SJCRH30 (cell line): Measurements from ENCODE around the gene NLRC5. TPM values are rescaled to one million over a fixed set of nuclear protein-coding genes. Genes with fewer than 3 reads are reported as not detected.
"Not testable (repeated sequence)": the region's sequence is repeated elsewhere in the genome, so short reads cannot be mapped to it uniquely, and the experiment has no call there.

Experiments used
- DNase-seq, 2 experiments: peaks; one replicate each; pipeline ENCODE4 v3.0.0-alpha.2; 2015 to 2020
- H3K27ac ChIP-seq: fragments of 250-450 bp; sonication (Bioruptor Pico); 2 replicates; pipeline ENCODE4 v1.5.1; 2020; ENCODE audit warnings: mild to moderate bottlenecking, moderate library complexity
- H3K27me3 ChIP-seq: fragments of 250-450 bp; sonication (Bioruptor Pico); 2 replicates; pipeline ENCODE4 v1.5.1; 2020; ENCODE audit warnings: mild to moderate bottlenecking, moderate library complexity
- H3K36me3 ChIP-seq: fragments of 250-450 bp; sonication (Bioruptor Pico); 2 replicates; pipeline ENCODE4 v1.5.1; 2020; ENCODE audit warnings: mild to moderate bottlenecking, moderate library complexity
- H3K4me1 ChIP-seq: fragments of 250-450 bp; sonication (Bioruptor Pico); 2 replicates; pipeline ENCODE4 v1.5.1; 2020; ENCODE audit warnings: mild to moderate bottlenecking, moderate library complexity
- H3K4me3 ChIP-seq: fragments of 250-450 bp; sonication (Bioruptor Pico); 2 replicates; pipeline ENCODE4 v1.5.1; 2020; ENCODE audit warnings: mild to moderate bottlenecking, moderate library complexity
- H3K9me3 ChIP-seq: fragments of 250-450 bp; sonication (Bioruptor Pico); replicated peaks from 2 replicates; pipeline ENCODE4 v1.5.1; 2020; ENCODE audit warnings: mild to moderate bottlenecking, moderate library complexity
- total RNA-seq: library from RNA; depleted of rRNA; stranded (reverse); fragments of >200 nt; shearing (Covaris generic); gene quantifications from 2 replicates; pipeline ENCODE4 v1.2.3, GENCODE V29; 2014

Gene NLRC5
- total RNA-seq, 1 experiment from 2014 or later, result 2.9 TPM

DNA sequence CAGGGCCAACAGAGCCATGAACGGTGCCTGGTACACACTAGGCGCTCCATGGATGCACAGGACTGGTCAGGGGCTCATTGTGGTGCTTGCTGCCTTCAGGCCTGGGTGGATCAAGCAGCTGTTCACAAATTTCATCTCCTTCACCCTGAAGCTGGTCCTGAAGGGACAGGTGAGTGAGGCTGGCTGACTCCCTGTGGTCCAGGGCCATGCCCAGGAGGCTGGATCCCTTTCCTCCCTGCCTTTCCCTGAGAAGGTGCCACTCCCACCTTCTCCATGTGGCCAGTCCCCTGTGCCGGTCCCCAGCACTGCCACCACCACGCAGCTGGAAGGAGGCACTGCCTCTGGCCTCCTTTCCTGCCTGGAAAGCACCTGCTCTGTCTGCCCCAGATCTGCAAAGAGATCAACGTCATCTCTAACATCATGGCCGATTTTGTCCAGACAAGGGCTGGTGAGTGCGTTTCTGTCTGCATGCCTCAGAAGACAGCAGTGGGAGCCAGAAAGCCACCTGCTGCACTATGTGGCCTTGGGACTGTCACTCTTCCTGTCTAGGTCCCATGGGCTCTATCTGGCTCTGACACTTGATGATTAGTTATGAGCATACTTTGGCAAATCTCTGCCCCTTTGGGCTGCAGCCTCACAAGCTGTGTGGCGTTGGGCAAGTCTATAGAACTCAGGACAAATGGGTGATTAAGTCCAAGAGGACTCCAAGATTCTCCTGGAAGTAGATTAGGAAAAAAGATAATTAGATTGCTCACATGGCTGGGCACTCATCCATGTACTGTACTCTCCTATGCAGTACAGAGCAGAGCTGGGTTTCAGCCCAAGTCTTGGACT, 18.2 kb upstream of the NLRC5 start:
- H3K4me1 ChIP-seq, result peaks cover 3% of the 10 kb centered on the region; the same call in 1 of the 2 replicates
- H3K4me3 ChIP-seq, result no peak overlapping the region
- no peaks in the 10 kb centered on the region for H3K9me3 ChIP-seq
- peaks cover 10% of the 10 kb centered on the region for H3K27me3 ChIP-seq
- no peaks in the 10 kb centered on the region for H3K36me3 ChIP-seq
- no peak for DNase-seq
- no peak overlapping the region for H3K27ac ChIP-seq

DNA sequence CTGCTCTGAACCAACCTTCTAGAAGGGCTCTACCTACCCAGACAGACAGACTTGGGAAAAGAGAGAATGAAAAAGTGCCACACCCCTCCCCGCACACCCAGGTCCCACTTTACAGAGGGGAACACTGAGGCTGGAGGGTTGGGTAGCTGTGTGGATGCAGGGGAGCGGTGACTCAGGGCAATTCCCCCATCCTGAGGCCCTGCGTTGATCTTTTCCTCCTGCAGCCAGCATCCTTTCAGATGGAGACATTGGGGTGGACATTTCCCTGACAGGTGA, 17.7 kb upstream of the NLRC5 start:
- Histone ChIP-seq H3K27ac (no peak overlapping the region), H3K36me3 (no peaks in the 10 kb centered on the region), H3K4me1 (0 out of 2 replicates have a peak, but pooled peaks cover 3% of the 10 kb centered on the region), H3K9me3 (no peaks in the 10 kb centered on the region), H3K4me3 (no peak overlapping the region), H3K27me3 (peaks cover 10% of the 10 kb centered on the region)
- no peak for DNase-seq

DNA sequence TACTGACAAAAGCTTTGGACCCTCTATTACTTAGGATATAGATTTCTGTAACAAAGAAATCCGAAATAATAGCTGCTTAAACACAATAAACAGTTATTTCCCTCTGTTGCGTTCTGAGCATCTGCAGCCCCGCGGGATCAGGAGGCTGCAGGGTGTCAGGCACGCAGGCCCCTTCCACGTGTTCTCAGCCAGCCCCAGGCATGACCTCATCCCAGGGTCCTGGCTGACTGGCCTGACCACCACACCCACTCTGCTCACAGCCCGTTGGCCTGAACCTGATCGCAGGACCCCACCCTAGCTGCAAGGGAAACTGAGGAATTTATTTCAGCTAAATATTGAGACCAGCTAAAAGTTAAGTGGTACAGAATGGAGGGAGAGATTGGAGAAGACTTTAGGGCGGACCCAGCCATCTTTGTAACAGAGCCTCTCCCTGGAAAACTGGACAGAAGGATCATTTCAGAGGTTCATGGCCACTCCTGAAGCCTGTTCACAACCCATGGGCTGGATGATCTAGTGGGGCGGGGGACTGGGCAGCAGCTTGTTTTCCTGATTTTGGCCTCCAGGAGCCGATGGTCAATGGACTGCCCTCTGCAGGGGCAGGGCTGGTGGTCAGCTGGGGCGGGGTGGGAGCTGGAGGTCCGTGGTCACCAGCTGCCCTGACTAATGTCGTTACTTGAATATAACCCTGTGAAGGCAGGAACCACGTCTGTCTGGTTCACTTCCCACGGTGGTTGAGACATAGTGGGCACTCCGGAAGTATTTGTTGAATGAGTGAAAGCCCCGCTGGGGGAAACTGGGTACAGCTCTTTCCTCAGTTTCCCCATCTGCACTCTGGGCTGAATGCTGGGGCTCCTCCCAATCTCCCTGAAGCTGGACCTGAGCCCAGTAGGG, 16.7 kb upstream of the NLRC5 start:
- Histone ChIP-seq H3K4me1 (0 out of 2 replicates have a peak, but pooled peaks cover 3% of the 10 kb centered on the region), H3K27ac (no peak overlapping the region), H3K4me3 (no peak overlapping the region), H3K36me3 (no peaks in the 10 kb centered on the region), H3K9me3 (no peaks in the 10 kb centered on the region), H3K27me3 (peaks cover 12% of the 10 kb centered on the region)
- DNase-seq, result no peak

DNA sequence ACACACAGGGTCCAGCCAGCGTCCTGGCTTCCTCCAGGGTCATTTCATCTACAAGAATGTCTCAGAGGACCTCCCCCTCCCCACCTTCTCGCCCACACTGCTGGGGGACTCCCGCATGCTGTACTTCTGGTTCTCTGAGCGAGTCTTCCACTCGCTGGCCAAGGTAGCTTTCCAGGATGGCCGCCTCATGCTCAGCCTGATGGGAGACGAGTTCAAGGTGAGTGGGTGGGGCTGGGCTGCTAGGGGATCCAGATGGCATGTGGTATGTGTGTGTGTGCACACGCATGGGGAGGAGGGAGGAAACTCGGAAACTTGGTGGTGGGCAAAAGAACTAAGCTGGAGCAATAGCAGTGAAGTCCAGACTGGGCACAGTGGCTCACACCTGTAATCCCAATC, 16.1 kb upstream of the NLRC5 start:
- H3K36me3 ChIP-seq, result no peaks in the 10 kb centered on the region
- H3K27me3 ChIP-seq, result peaks cover 12% of the 10 kb centered on the region
- no peak for DNase-seq
- H3K4me3 ChIP-seq, result no peak overlapping the region
- H3K4me1 ChIP-seq, result 0 out of 2 replicates have a peak, but pooled peaks cover 3% of the 10 kb centered on the region
- H3K27ac ChIP-seq, result no peak overlapping the region
- H3K9me3 ChIP-seq, result no peaks in the 10 kb centered on the region

DNA sequence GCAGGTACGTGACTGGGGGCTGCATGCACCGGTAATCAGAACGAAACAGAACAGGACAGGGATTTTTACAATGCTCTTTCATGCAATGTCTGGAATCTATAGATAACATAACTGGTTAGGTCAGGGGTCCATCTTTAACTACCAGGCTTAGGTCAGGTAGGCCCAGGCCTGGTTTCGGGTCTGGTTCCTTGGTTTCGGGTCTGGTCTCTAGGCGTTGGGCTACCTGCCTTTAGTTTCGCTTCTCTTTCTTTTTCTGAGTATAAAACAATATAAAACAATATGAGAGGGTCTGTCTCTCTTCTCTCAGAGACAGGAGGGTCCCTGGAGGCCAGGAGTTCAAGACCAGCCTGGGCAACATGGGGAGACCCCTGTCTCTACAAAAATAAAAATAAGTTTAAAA, 15.5 kb upstream of the NLRC5 start:
- H3K4me1 ChIP-seq, result not testable (repeated sequence)

DNA sequence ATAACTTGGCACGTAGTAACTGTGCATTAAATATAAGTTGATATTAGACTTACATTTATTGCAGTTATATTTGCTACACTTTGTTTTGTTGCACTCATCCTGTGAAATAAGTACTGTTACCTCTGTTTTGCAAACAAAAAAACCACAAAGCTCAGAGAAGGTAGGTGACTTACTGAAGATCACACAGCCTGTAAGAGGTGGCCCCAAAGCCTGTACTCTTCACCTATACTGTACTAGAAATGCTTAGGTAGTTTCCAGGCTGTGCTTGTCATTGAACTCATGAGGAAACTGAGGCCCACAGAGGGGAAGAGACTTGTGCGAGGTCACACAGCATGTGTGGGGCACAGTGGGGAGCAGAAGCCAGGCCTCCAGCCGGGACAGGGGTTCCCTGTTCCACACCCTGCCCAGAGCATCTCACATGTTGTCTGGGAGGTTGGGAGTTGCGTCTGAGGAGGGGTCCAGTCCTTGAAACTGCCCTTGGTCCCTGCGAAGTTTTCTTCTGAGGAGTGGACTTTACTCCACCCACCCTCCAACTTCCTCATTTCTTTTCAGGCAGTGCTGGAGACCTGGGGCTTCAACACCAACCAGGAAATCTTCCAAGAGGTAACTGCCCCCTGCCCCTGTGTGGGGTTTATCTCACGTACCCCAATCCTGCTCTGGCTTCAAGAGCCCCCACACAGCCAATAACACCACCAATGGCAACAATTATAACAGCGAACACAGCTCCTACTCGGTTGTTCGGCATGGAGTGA, 14.6 kb upstream of the NLRC5 start:
- no peaks in the 10 kb centered on the region for H3K36me3 ChIP-seq
- no peak overlapping the region for H3K27ac ChIP-seq
- H3K4me3 ChIP-seq, result no peak overlapping the region
- H3K27me3 ChIP-seq, result peaks cover 26% of the 10 kb centered on the region
- H3K9me3 ChIP-seq, result no peaks in the 10 kb centered on the region
- H3K4me1 ChIP-seq, result 0 out of 2 replicates have a peak, but pooled peaks cover 3% of the 10 kb centered on the region
- no peak for DNase-seq

More for the DNA sequence above, 15.5 kb upstream of the NLRC5 start:
- not testable (repeated sequence) for H3K4me3 ChIP-seq, H3K9me3 ChIP-seq, H3K36me3 ChIP-seq, H3K27ac ChIP-seq, DNase-seq
- H3K27me3 ChIP-seq, result peaks cover 17% of the 10 kb centered on the region

DNA sequence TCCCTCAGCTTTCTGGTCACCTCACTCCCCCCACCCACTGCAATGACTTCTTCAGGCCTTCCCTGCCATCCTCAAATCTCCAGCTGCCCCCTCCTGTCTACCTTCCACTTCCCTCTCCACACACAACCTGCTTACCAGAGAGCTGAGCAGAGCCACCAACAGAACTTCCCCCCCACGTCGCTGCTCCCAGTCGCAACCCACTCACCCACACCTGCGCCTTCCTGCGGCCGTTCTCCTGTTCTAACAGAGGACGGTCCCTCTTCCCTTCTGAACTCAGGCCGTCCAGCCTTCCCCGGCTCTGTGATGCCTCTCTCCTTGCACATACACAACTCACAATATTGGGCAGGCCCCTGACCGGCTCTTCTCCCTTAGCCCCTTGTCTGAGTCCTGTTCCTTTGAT, 13.6 kb upstream of the NLRC5 start:
- Histone ChIP-seq H3K36me3 (no peaks in the 10 kb centered on the region), H3K4me1 (0 out of 2 replicates have a peak, but pooled peaks cover 3% of the 10 kb centered on the region), H3K9me3 (no peaks in the 10 kb centered on the region), H3K4me3 (no peak overlapping the region), H3K27ac (no peak overlapping the region), H3K27me3 (peaks cover 35% of the 10 kb centered on the region)
- DNase-seq, result no peak

DNA sequence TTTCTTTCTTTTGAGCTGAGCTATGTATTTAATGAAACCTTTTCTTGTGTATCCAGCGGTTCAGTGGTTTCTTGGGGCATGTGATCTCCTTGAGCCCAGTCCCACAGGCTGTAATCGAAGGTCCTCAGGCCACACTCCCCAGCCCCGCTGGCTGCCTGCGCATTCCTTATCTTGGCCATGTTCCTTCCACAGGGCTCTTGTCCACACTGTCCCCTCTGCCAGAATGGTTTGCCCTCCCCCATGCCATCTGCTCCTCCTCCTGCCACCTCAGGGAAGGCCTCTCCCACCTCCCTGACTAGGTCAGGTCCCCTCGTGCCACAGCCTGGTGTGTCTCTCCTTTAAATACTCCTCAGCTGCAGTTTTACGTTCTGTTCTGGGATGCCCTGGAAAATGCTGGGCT, 12.1 kb upstream of the NLRC5 start:
- Histone ChIP-seq H3K27me3 (peaks cover 39% of the 10 kb centered on the region), H3K4me3 (no peak overlapping the region), H3K36me3 (no peaks in the 10 kb centered on the region), H3K27ac (no peak overlapping the region), H3K4me1 (0 out of 2 replicates have a peak, but pooled peaks cover 3% of the 10 kb centered on the region), H3K9me3 (no peaks in the 10 kb centered on the region)
- no peak for DNase-seq

DNA sequence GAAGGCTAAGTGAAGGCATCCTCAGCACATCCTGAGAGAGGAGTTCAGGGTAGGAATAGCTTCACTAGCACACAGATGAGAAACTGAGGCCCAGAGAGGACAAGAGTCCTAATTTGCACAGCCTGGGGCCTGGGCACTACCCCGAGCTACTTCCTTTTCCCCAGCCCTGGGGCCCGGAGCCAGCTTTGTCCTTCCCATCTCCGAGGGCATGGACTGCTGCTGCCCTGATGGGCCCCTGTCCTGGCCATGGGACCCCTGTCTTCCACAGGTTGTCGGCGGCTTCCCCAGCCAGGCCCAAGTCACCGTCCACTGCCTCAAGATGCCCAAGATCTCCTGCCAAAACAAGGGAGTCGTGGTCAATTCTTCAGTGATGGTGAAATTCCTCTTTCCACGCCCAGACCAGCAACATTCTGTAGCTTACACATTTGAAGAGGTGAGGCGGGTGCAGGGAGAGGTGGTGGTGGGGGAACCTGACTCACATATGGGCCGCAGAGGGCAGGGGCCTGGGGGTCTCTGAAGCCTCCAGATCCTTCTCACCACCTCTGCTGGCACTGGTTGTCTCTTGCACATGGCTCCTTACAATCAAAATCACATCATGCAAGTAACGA, 11.4 kb upstream of the NLRC5 start:
- Histone ChIP-seq H3K36me3 (no peaks in the 10 kb centered on the region), H3K4me1 (no peaks in the 10 kb centered on the region), H3K27me3 (peaks cover 46% of the 10 kb centered on the region), H3K9me3 (no peaks in the 10 kb centered on the region), H3K27ac (no peak overlapping the region), H3K4me3 (no peak overlapping the region)
- DNase-seq, result no peak

DNA sequence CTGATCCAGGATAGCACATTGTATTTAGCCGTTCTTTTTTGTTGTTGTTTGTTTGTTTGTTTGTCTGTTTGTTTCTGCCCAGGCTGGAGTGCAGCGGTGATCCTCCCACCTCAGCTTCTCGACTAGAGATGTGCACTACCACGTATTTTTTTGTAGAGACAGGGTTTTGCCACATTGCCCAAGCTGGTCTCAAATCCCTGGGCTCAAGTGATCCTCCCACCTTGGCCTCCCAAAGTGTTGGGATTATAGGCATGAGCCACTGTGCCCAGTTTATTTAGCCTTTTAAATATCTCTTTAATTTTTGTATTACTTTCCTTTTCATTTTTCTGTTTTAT, 9.2 kb upstream of the NLRC5 start:
- Histone ChIP-seq H3K4me1 (0 out of 2 replicates have a peak, but pooled peaks cover under 1% of the 10 kb centered on the region), H3K27me3 (peaks cover 43% of the 10 kb centered on the region), H3K9me3 (no peaks in the 10 kb centered on the region), H3K4me3 (no peak overlapping the region), H3K27ac (no peak overlapping the region), H3K36me3 (no peaks in the 10 kb centered on the region)
- no peak for DNase-seq

DNA sequence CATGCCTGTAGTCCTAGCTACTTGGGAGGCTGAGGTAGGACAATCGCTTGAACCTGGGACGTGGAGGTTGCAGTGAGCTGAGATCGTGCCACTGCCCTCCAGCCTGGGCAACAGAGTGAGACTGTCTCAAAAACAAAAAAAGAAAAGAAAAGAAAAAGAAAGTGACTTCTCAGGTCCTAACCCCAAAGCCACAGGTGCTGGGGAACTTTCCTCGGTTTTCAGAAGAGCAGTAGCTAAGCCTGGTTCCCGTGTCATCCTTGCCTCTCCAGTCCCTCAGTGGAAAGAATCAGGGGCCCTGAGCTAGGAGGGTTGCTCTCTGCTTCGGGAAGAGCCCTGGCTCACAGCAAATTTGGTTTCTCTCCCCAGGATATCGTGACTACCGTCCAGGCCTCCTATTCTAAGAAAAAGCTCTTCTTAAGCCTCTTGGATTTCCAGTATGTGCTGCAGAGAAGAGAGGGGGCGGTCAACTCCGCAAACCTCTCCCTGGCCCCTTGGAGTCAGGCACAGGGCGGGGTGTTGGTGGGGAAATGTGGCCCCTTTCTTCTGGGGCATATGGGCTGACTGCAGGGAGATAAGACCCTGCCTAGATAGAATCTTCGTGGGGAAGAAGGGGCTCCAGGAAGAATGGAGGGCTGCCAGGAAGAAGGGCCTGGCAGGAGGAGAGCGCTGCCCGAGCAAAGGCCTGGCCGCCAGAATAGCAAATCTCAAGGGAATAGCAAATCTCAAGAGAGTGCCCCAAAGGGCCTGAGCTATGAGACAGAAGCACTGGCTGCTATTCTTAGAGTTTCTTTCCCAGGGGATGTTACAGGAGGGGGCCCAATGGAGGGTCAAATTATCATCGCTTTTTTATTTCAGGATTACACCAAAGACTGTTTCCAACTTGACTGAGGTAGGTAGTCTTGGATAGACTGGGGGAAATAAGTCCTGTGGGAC, 8.3 kb upstream of the NLRC5 start:
- no peaks in the 10 kb centered on the region for H3K36me3 ChIP-seq
- peaks cover 37% of the 10 kb centered on the region for H3K27me3 ChIP-seq
- no peaks in the 10 kb centered on the region for H3K9me3 ChIP-seq
- H3K4me3 ChIP-seq, result no peak overlapping the region
- no peak overlapping the region for H3K27ac ChIP-seq
- no peak for DNase-seq
- H3K4me1 ChIP-seq, result 0 out of 2 replicates have a peak, but pooled peaks cover 3% of the 10 kb centered on the region

DNA sequence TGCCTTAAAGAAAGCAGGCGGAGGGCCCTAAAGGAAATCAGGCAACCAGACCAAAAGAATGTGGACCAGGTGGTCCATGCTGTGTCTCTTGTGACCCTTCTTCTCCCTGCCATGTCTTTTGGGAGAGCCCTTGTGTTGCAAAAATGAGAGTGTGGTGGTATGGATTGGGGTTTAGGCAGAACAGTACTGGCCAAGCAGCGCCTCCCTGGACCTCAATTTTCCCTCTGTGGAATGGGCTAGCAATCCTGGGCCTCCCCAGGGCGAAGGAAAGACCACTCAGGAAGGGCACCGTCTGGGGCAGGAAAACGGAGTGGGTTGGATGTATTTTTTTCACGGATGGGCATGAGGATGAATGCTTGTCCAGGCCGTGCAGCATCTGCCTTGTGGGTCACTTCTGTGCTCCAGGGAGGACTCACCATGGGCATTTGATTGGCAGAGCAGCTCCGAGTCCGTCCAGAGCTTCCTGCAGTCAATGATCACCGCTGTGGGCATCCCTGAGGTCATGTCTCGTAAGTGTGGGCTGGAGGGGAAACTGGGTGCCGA, 7.6 kb upstream of the NLRC5 start:
- peaks cover 38% of the 10 kb centered on the region for H3K27me3 ChIP-seq
- H3K36me3 ChIP-seq, result no peaks in the 10 kb centered on the region
- no peak for DNase-seq
- 0 out of 2 replicates have a peak, but pooled peaks cover 3% of the 10 kb centered on the region for H3K4me1 ChIP-seq
- H3K27ac ChIP-seq, result no peak overlapping the region
- no peak overlapping the region for H3K4me3 ChIP-seq
- no peaks in the 10 kb centered on the region for H3K9me3 ChIP-seq

DNA sequence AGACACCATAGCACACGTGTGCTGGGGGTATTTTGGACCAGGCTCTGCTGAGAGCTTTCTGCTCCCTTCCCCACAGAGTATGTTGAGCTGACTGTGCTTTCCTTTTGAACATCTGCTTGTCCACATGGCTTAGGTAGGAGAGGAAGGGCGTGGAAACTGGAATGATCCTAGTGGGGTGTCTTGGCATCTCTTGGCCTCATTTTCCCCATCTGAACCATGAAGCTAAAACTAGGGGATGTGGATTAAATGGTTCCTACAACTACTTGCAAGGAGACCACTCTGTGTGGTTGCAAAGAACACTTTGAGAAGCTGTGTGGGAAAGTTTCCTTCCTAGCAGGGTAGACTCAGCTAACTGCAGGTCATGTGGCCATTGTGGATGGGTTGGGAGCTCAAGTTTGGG, 6.7 kb upstream of the NLRC5 start:
- Histone ChIP-seq H3K9me3 (no peaks in the 10 kb centered on the region), H3K27me3 (peaks cover 43% of the 10 kb centered on the region), H3K4me3 (no peak overlapping the region), H3K4me1 (0 out of 2 replicates have a peak, but pooled peaks cover 3% of the 10 kb centered on the region), H3K36me3 (no peaks in the 10 kb centered on the region), H3K27ac (no peak overlapping the region)
- DNase-seq, result no peak
